KMS-11 (cell line): ENCODE measurements around the gene ZNF117.
"Not testable (repeated sequence)": the region's sequence is repeated elsewhere in the genome, so short reads cannot be mapped to it uniquely, and the experiment has no call there.

Source experiments
- H2AFZ ChIP-seq: fragments of 200-600 bp; sonication (generic); 2 replicates; pipeline ENCODE4 v1.6.1; 2016; ENCODE audit warnings: antibody characterized with exemption, mixed run types, low read depth
- H3K27ac ChIP-seq: fragments of 200-600 bp; sonication (generic); 2 replicates; pipeline ENCODE4 v1.6.1; 2016; ENCODE audit warnings: mild to moderate bottlenecking, mixed run types
- H3K27me3 ChIP-seq: fragments of 200-600 bp; sonication (generic); 2 replicates; pipeline ENCODE4 v1.6.1; 2017; ENCODE audit warnings: mild to moderate bottlenecking, low read depth, mixed run types, moderate library complexity; ENCODE audit not compliant: insufficient read depth
- H3K36me3 ChIP-seq: fragments of 200-600 bp; sonication (generic); 2 replicates; pipeline ENCODE4 v1.6.1; 2017; ENCODE audit warnings: mild to moderate bottlenecking, mixed run types; ENCODE audit not compliant: insufficient read depth
- H3K4me1 ChIP-seq: fragments of 200-600 bp; sonication (generic); 2 replicates; pipeline ENCODE4 v1.6.1; 2016; ENCODE audit warnings: mild to moderate bottlenecking, low read depth, mixed run types; ENCODE audit not compliant: poor library complexity, severe bottlenecking
- H3K4me2 ChIP-seq: fragments of 200-600 bp; sonication (generic); 2 replicates; pipeline ENCODE4 v1.7.0; 2016; ENCODE audit warnings: mild to moderate bottlenecking, mixed run types
- H3K4me3 ChIP-seq: fragments of 200-600 bp; sonication (generic); IDR thresholded peaks from 2 replicates; pipeline ENCODE4 v1.6.1; 2017; ENCODE audit warnings: low read depth, low read length, mixed read lengths; ENCODE audit not compliant: insufficient read depth
- H3K79me2 ChIP-seq: fragments of 200-600 bp; sonication (generic); 2 replicates; pipeline ENCODE4 v1.6.1; 2016; ENCODE audit warnings: low read depth, mixed run types; ENCODE audit not compliant: insufficient read depth
- H3K9ac ChIP-seq: fragments of 200-600 bp; sonication (generic); 2 replicates; pipeline ENCODE4 v1.6.1; 2016; ENCODE audit warnings: mild to moderate bottlenecking, mixed run types
- H4K20me1 ChIP-seq: fragments of 200-600 bp; sonication (generic); 2 replicates; pipeline ENCODE4 v1.6.1; 2016; ENCODE audit warnings: mild to moderate bottlenecking, mixed run types; ENCODE audit not compliant: insufficient read depth
- CTCF ChIP-seq: fragments of 200-600 bp; sonication (generic); conservative IDR thresholded peaks from 2 replicates; pipeline ENCODE4 v1.6.1; 2017; ENCODE audit warnings: low read depth, mild to moderate bottlenecking, antibody characterized with exemption, low read length, moderate library complexity, mixed read lengths

Gene ZNF117

DNA sequence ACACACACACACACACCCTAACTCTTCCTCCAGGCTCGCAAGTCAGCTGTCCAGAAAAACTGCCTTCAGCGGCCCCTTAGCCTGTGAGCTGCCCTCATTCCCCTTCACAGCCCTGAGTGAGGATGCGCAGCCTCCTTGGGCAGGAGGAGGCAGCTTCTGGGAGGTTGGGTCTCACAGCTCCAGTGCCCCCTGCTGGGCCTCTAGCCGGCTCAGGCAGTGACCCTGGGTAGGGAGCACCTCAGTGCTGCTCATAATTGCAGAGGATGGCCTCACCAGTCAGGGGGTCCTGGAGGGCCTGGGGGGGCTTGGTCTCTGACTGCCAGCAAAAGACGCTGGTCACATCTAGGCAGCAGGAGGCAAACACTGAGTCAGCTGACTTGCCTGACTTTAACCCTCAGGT is 44.1 kb downstream of the ZNF117 start:
- H2AFZ ChIP-seq: no peak overlapping the region
- H3K4me2 ChIP-seq: no peak overlapping the region

GRCh38 chr7:64945503-64946175 is 45.2 kb downstream of the ZNF117 start:
- Histone ChIP-seq H3K27ac (no peak overlapping the region), H4K20me1 (no peaks in the 10 kb centered on the region), H3K4me3 (no peak overlapping the region), H3K79me2 (no peaks in the 10 kb centered on the region), H3K9ac (no peak overlapping the region), H3K36me3 (no peaks in the 10 kb centered on the region), H3K27me3 (no peaks in the 10 kb centered on the region), H3K4me2 (no peak overlapping the region), H3K4me1 (no peaks in the 10 kb centered on the region), H2AFZ (no peak overlapping the region)
- TF ChIP-seq CTCF: no peak

More for the DNA sequence above, 44.1 kb downstream of the ZNF117 start:
- Histone ChIP-seq H3K36me3 (no peaks in the 10 kb centered on the region), H3K79me2 (no peaks in the 10 kb centered on the region), H4K20me1 (no peaks in the 10 kb centered on the region), H3K27ac (no peak overlapping the region), H3K27me3 (no peaks in the 10 kb centered on the region), H3K9ac (no peak overlapping the region), H3K4me1 (no peaks in the 10 kb centered on the region), H3K4me3 (no peak overlapping the region)
- no peak for TF ChIP-seq CTCF

- not testable (repeated sequence) for H3K9ac ChIP-seq, H3K4me2 ChIP-seq
These were observed 46.0 kb downstream of the ZNF117 start for GRCh38 chr7:64944667-64945502.

DNA sequence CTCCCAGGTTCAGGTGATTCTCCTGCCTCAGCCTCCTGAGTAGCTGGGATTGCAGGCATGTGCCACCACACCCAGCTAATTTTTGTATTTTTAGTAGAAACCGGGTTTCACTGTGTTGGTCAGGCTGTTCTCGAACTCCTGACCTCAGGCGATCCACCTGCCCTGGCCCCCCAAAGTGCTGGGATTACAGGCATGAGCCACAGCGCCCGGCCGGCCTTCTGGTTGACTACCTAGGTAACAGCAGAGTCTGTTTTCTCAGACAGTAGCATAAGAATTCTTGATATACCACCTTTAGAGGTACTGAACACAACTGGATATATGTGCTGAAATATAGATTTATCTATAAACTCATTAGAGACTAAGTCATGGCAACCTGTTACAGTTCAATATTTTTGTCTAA is 50.8 kb downstream of the ZNF117 start:
- H3K4me2 ChIP-seq, H3K9ac ChIP-seq, H3K36me3 ChIP-seq, H3K4me3 ChIP-seq, H2AFZ ChIP-seq, H4K20me1 ChIP-seq, H3K79me2 ChIP-seq, H3K27me3 ChIP-seq, H3K27ac ChIP-seq, H3K4me1 ChIP-seq: not testable (repeated sequence)

More at GRCh38 chr7:64944667-64945502, 46.0 kb downstream of the ZNF117 start:
- not testable (repeated sequence) for H2AFZ ChIP-seq, H4K20me1 ChIP-seq, H3K27me3 ChIP-seq, H3K79me2 ChIP-seq, H3K4me3 ChIP-seq, H3K4me1 ChIP-seq, H3K27ac ChIP-seq, H3K36me3 ChIP-seq

- Histone ChIP-seq H3K36me3 (no peaks in the 10 kb centered on the region), H3K4me1 (no peaks in the 10 kb centered on the region), H3K4me2 (no peak overlapping the region), H3K79me2 (no peaks in the 10 kb centered on the region), H3K27ac (no peak overlapping the region), H3K27me3 (no peaks in the 10 kb centered on the region), H4K20me1 (no peaks in the 10 kb centered on the region), H2AFZ (no peak overlapping the region), H3K9ac (no peak overlapping the region), H3K4me3 (no peak overlapping the region)
- no peak for TF ChIP-seq CTCF
These were observed 52.3 kb downstream of the ZNF117 start for GRCh38 chr7:64938540-64938939.
